ENCODE results near the gene ZACN.
"Not testable (repeated sequence)": the region's sequence is repeated elsewhere in the genome, so short reads cannot be mapped to it uniquely, and the experiment has no call there.

ZACN gene

DNA sequence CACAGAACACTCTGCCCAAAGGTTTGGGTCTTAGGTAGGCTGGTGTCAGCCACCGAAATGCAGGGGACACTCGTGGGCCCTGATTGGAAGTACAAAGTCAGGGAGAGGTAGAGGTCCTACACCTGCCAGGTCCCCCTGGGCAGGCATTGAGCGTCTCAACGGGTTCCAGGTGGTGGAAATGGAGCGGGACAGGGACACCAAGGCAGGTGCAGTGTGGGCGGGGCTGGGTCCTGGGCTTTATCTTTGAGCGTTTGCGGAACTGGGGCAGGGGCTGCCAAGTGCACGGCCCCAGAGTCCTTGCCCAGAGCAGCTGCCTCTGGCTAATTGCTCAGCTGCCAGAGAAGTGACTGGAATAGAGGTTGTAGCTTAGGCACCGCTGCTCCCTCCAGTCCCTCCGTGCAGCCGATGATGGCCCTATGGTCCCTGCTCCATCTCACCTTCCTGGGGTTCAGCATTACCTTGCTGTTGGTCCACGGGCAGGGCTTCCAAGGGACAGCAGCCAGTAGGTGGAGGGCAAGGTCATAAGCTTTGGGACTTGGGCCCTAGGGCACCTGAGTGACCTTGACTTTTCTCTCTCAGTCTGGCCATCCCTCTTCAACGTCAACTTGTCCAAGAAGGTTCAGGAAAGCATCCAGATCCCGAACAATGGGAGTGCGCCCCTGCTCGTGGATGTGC lies at the start of gene ZACN:
ZACN (plus strand) TSS at position 323 of the 675 bp plus-strand sequence; CDS start at position 406, 83 bp downstream.
- DNase-seq (ENCODE audit: low read depth, low spot score): no peak

DNA sequence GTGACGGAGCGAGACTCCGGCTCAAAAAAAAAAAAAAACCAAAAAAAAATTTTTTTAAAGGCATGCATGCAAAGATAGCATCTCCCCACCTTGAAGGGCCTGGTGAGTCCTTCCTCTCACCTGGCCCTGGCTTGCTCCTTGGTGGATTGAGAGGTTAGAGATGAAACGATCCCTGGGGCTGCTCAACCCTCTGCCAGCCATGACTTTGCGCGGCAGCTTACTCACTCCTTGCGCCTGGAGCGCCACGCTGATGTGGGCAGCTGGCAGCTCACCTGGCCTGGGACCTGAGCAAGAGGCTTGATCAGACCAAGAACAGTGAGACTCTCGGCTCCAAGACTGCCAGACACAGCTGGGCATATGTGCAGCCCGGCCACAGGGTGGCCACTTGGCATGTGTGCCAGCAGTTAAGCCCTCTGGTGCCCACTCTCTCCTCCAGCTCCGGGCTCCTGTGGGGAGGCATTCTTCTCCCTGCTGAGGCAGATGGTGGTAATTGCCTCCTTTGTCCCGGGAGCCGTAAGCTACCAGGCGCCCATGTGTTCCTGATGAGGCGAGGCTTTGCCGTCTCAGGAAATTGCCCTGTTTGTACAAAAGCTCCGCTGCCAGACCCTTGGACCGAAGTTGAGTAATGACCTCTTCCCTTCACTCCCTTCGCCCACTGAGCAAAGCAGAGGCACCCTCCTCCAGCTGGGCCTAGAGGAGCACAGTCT lies 46.8 kb upstream of the ZACN start:
- no peak for DNase-seq (ENCODE audit: low read depth, low spot score)

GRCh38 chr17:76032780-76033108 lies 46.2 kb upstream of the ZACN start:
- DNase-seq (ENCODE audit: low read depth, low spot score): no peak

GRCh38 chr17:76033139-76033538 lies 45.8 kb upstream of the ZACN start:
- DNase-seq (ENCODE audit: low read depth, low spot score): no peak

DNA sequence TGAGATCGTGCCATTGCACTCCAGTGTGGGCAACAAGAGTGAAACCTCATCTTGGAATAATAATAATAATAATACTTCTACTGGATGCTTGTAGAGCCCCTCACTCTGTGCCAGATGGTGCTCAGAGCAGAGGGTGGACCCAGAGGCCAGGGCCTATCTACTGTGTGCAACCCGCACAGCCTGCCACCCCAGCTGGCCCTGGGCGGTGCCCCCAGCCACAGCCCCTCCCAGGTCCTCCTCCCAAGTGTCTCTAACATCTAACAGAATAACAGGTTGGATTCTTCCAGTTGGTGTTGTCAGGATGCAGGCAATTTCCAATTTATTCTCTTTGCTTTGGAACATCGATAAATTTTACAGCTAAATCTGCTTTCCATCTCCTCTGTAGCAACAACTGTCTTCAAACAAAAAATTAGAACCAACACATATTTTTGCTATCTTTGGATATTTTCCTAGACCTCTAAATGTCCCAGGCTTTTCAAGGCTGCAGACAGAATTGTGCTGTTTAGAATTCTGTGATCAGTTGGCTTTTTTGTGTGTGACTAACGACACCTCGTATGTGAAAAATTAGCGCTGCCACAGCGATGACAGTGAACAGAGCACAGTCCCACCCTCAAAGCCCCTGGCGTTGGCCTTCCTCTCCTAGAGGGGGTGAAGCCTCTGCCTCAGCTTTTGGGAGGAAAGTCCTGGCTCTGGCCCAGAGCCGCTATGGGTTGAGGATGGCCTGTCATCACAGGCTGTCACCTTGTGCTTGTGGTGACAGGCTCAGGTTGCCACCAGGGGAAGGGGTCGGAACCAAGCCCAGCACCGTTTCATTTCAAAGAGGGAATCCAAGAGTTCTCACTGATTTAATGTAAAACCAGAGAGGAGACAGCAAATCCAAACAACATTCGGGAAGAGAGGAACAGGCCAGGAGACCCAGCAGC lies 44.3 kb upstream of the ZACN start:
- DNase-seq (ENCODE audit: low read depth, low spot score): no peak

GRCh38 chr17:76036497-76037261 lies 42.3 kb upstream of the ZACN start:
- DNase-seq (ENCODE audit: low read depth, low spot score): no peak

- DNase-seq (ENCODE audit: low read depth, low spot score): no peak
Measured at GRCh38 chr17:76038050-76038449, 40.9 kb upstream of the ZACN start.

DNA sequence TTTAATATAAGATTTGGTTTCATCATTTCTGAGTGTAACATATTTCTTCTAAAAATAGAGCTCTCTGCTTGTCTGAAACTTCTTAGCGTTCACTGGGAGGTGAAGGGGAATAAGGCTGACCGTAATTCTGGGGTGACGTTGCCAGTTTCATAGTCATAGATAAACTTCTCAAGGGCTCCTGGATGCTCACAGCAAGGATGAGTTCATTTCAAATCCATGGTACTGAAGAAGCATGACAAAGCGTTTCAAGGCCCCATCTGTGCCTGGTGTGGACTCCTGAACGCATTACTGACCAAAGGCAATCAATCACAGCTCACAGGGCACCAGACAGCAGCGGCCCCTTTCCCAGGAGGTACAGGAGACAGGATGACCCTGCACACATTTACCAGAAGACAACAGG lies 39.9 kb upstream of the ZACN start:
- DNase-seq (ENCODE audit: low read depth, low spot score): no peak

GRCh38 chr17:76040376-76040775 lies 38.6 kb upstream of the ZACN start:
- no peak for DNase-seq (ENCODE audit: low read depth, low spot score)

DNA sequence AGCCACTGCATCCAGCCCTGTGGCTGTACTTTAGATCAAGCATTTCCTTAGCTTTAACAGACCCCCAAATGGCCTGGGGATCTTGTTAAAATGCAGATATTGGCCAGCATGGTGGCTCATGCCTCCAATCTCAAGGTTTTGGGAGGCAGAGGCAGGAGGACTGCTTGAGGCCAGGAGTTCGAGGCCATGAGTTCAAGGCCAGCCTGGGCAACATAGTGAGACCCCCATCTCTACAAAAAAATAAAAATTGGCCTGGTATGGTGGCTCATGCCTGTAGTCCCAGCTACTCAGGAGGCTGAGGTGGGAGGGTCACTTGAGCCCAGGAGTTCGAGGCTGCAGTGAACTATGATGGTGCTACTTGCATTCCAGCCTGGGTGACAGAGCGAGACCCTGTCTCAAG lies 36.1 kb upstream of the ZACN start:
- DNase-seq (ENCODE audit: low read depth, low spot score): not testable (repeated sequence)

DNA sequence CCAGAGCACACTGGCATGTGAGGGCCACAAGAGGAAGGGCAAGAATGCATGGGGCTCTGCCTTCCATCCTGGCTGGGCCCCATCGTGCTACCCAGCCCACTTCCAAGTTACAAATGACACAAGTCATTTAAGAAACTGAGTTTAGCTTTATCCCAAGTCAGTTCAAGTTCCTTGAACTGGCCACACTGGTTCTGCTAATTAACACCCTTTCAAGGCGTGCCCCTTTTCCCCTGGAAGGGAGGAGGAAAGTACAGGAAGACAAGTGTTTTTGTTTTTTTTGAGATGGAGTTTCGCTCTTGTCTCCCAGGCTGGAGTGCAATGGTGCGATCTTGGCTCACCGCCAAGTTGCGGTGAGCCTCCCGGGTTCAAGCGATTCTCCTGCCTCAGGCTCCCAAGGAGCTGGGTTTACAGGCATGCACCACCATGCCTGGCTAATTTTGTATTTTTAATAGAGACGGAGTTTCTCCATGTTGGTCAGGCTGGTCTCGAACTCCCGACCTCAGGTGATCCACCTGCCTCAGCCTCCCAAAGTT lies 34.4 kb upstream of the ZACN start:
- DNase-seq (ENCODE audit: low read depth, low spot score): not testable (repeated sequence)

- DNase-seq (ENCODE audit: low read depth, low spot score): no peak
Measured at GRCh38 chr17:76046064-76046463, 32.9 kb upstream of the ZACN start.

GRCh38 chr17:76048025-76048605 lies 30.9 kb upstream of the ZACN start:
- no peak for DNase-seq (ENCODE audit: low read depth, low spot score)

GRCh38 chr17:76048711-76049110 lies 30.3 kb upstream of the ZACN start:
- DNase-seq (ENCODE audit: low read depth, low spot score): no peak

DNA sequence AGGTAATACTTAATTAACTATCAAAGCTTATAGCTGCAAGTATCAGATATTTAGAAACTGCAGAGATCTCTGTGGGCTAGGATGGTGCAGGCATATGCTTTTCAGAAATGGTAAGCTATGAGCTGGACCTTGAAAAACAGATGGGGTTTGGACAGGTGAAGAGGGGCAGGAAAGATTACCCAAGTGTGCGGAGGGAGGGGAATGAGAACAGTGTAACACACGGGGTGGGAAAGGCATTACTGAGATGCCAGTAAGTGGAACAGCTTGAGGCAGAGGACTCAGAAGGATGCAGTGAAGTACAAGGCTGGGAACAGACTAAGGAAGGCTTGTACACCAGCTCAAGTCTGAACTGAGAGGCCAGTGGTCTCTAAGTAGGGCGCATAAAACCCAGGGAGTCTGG lies 29.7 kb upstream of the ZACN start:
- DNase-seq (ENCODE audit: low read depth, low spot score): no peak

- no peak for DNase-seq (ENCODE audit: low read depth, low spot score)
Measured at GRCh38 chr17:76049836-76050537, 29.0 kb upstream of the ZACN start.

DNA sequence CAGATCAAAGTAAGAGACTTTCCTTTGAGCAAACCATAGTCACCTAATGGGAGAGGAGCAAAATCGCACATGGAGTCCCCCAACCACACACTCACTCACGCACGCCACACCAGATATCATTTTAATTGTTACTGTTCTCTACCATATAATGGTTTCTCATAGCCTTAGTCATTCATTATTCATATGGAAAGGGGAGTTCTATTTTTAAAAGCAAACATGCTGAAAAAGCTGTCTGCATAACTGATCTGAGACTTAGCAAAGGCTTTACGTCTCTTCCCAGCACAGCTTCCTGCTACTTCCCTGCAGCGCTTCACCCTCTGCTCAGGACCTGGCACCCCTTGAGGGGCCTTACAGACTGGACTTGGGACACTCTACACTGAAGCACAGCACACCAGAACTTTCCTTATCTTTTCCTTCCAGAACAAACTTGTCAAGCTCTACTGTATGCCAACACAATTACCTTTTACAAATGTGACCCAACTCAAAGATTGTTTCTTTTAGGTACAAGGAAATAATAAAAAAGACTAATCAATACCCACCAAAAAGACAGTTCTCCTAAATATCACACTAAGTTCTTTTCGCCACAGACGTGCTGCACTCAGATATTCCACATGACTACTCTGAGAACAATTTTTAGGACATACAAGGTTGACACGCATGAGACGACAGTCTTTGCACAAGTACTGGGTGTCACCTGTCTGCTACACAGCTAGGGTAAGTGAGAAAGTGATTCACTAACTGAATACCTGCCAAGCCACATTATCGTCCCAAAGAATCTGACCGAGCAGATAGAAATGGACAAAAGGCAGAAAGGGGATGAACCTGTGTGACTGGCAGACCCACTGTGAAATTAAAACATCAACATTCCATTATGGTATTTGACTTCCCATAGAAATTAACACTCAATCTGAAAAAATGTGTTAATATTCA lies 28.2 kb upstream of the ZACN start:
- no peak for DNase-seq (ENCODE audit: low read depth, low spot score)

DNA sequence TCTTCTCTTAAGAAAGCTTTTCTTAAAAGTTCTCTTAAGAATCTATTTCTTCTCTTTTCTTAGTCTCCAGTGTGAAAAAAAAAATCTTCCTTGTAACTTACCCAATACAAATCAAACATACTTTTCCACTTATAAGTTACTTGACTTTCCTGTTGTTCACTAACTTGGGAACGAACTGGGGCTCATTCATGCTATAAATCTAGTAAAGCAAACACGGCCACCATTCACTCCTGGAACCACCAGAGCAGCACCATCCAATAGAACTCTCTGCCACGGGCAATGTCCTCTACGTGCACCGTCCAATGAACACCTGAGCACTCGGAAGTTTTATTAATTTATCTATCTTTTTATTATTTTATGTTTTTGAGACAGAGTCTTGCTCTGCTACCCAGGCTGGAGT lies 27.4 kb upstream of the ZACN start:
- no peak for DNase-seq (ENCODE audit: low read depth, low spot score)
